ENCODE results near the gene FRMD7. TPM values are rescaled to one million over a fixed set of nuclear protein-coding genes. Genes with fewer than 3 reads are reported as not detected.

Gene FRMD7, protein sequence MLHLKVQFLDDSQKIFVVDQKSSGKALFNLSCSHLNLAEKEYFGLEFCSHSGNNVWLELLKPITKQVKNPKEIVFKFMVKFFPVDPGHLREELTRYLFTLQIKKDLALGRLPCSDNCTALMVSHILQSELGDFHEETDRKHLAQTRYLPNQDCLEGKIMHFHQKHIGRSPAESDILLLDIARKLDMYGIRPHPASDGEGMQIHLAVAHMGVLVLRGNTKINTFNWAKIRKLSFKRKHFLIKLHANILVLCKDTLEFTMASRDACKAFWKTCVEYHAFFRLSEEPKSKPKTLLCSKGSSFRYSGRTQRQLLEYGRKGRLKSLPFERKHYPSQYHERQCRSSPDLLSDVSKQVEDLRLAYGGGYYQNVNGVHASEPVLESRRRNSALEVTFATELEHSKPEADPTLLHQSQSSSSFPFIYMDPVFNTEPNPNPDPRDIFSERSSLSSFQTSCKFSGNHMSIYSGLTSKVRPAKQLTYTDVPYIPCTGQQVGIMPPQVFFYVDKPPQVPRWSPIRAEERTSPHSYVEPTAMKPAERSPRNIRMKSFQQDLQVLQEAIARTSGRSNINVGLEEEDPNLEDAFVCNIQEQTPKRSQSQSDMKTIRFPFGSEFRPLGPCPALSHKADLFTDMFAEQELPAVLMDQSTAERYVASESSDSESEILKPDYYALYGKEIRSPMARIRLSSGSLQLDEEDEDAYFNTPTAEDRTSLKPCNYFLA
- total RNA-seq = 1.1 and 1.5 TPM in 2 replicates

- Histone ChIP-seq H4K20me1 (ENCODE audit: insufficient read depth, low read length) (no peaks in the 10 kb centered on the region), H2AFZ (ENCODE audit: low read length) (no peak within 1 kb of the TSS)
- TF ChIP-seq, protein P1, sequence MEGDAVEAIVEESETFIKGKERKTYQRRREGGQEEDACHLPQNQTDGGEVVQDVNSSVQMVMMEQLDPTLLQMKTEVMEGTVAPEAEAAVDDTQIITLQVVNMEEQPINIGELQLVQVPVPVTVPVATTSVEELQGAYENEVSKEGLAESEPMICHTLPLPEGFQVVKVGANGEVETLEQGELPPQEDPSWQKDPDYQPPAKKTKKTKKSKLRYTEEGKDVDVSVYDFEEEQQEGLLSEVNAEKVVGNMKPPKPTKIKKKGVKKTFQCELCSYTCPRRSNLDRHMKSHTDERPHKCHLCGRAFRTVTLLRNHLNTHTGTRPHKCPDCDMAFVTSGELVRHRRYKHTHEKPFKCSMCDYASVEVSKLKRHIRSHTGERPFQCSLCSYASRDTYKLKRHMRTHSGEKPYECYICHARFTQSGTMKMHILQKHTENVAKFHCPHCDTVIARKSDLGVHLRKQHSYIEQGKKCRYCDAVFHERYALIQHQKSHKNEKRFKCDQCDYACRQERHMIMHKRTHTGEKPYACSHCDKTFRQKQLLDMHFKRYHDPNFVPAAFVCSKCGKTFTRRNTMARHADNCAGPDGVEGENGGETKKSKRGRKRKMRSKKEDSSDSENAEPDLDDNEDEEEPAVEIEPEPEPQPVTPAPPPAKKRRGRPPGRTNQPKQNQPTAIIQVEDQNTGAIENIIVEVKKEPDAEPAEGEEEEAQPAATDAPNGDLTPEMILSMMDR (IDR thresholded peaks at IDR 0.05; ENCODE audit: extremely low read depth, low read depth, low read length) = no peak
Measured at GRCh38 chrX:132127743-132128142, at the start of gene FRMD7. FRMD7 (minus strand) TSS chrX:132128020; CDS start chrX:132127844, 176 bp downstream.

GRCh38 chrX:132173647-132174046 is 45.8 kb upstream of the FRMD7 start:
- Histone ChIP-seq H3K27me3 (ENCODE audit: insufficient read depth, low read length) (peaks cover 21% of the 10 kb centered on the region), H2AFZ (ENCODE audit: low read length) (no peak overlapping the region)

More at GRCh38 chrX:132127743-132128142, at the start of gene FRMD7:
- no peak within 1 kb of the TSS for H3K4me2 ChIP-seq (ENCODE audit: insufficient read depth, low read length)
- no peaks in the 10 kb centered on the region for H3K36me3 ChIP-seq (ENCODE audit: insufficient read depth, low read length)
- peaks cover 15% of the 10 kb centered on the region for H3K27me3 ChIP-seq (ENCODE audit: insufficient read depth, low read length)
- no peak for DNase-seq (ENCODE audit: insufficient read length, low spot score, missing footprints)
- no peaks in the 10 kb centered on the region for H3K4me1 ChIP-seq (ENCODE audit: insufficient read depth, low read length)
- H3K79me2 ChIP-seq (ENCODE audit: insufficient read depth, low read length) = no peaks in the 10 kb centered on the region
- H3K27ac ChIP-seq (ENCODE audit: low read depth, low read length) = no peak within 1 kb of the TSS
- no peak within 1 kb of the TSS for H3K4me3 ChIP-seq (ENCODE audit: insufficient read depth, low read length)
- no peaks in the 10 kb centered on the region for H3K9me3 ChIP-seq (ENCODE audit: low read depth, low read length)

GRCh38 chrX:132171881-132172280 is 44.1 kb upstream of the FRMD7 start:
- H3K4me1 ChIP-seq (ENCODE audit: insufficient read depth, low read length) = no peaks in the 10 kb centered on the region
- TF ChIP-seq, protein P1 (IDR thresholded peaks at IDR 0.05; ENCODE audit: extremely low read depth, low read depth, low read length) = no peak
- no peaks in the 10 kb centered on the region for H3K36me3 ChIP-seq (ENCODE audit: insufficient read depth, low read length)
- no peak overlapping the region for H3K27ac ChIP-seq (ENCODE audit: low read depth, low read length)
- H3K9me3 ChIP-seq (ENCODE audit: low read depth, low read length) = no peaks in the 10 kb centered on the region
- no peak overlapping the region for H2AFZ ChIP-seq (ENCODE audit: low read length)
- DNase-seq (ENCODE audit: insufficient read length, low spot score, missing footprints) = no peak
- no peaks in the 10 kb centered on the region for H3K79me2 ChIP-seq (ENCODE audit: insufficient read depth, low read length)
- no peaks in the 10 kb centered on the region for H4K20me1 ChIP-seq (ENCODE audit: insufficient read depth, low read length)
- H3K27me3 ChIP-seq (ENCODE audit: insufficient read depth, low read length) = peaks cover 17% of the 10 kb centered on the region
- no peak overlapping the region for H3K4me2 ChIP-seq (ENCODE audit: insufficient read depth, low read length)
- H3K4me3 ChIP-seq (ENCODE audit: insufficient read depth, low read length) = no peak overlapping the region

More at GRCh38 chrX:132173647-132174046, 45.8 kb upstream of the FRMD7 start:
- TF ChIP-seq, protein P1 (IDR thresholded peaks at IDR 0.05; ENCODE audit: extremely low read depth, low read depth, low read length) = no peak
- H3K4me1 ChIP-seq (ENCODE audit: insufficient read depth, low read length) = no peaks in the 10 kb centered on the region
- no peak overlapping the region for H3K27ac ChIP-seq (ENCODE audit: low read depth, low read length)
- no peaks in the 10 kb centered on the region for H3K9me3 ChIP-seq (ENCODE audit: low read depth, low read length)
- no peaks in the 10 kb centered on the region for H3K79me2 ChIP-seq (ENCODE audit: insufficient read depth, low read length)
- H4K20me1 ChIP-seq (ENCODE audit: insufficient read depth, low read length) = no peaks in the 10 kb centered on the region
- H3K4me3 ChIP-seq (ENCODE audit: insufficient read depth, low read length) = no peak overlapping the region
- no peak for DNase-seq (ENCODE audit: insufficient read length, low spot score, missing footprints)
- no peak overlapping the region for H3K4me2 ChIP-seq (ENCODE audit: insufficient read depth, low read length)
- H3K36me3 ChIP-seq (ENCODE audit: insufficient read depth, low read length) = no peaks in the 10 kb centered on the region

DNA sequence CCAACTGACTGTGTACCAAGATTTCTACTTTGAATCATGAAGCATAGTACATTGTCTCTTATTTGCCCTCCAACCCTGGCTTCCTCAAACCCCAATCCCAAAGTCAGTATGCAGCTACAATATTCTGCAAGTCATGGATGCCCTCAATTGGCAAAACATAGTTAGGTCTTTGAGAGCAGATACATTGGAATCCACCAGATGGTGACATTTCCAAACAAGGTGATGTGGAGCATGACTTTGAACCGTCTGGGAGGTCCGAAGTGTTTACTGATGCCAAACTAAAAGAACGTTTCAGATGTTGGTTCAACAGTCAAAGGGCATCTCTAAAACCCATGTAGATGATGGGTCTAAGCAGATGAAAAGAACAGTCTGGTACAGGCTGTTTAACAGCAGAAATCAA is 43.7 kb upstream of the FRMD7 start:
- Histone ChIP-seq H3K27ac (ENCODE audit: low read depth, low read length) (no peak overlapping the region), H3K4me2 (ENCODE audit: insufficient read depth, low read length) (no peak overlapping the region), H2AFZ (ENCODE audit: low read length) (no peak overlapping the region), H3K4me1 (ENCODE audit: insufficient read depth, low read length) (no peaks in the 10 kb centered on the region), H3K79me2 (ENCODE audit: insufficient read depth, low read length) (no peaks in the 10 kb centered on the region), H3K27me3 (ENCODE audit: insufficient read depth, low read length) (peaks cover 14% of the 10 kb centered on the region), H4K20me1 (ENCODE audit: insufficient read depth, low read length) (no peaks in the 10 kb centered on the region), H3K36me3 (ENCODE audit: insufficient read depth, low read length) (no peaks in the 10 kb centered on the region), H3K9me3 (ENCODE audit: low read depth, low read length) (no peaks in the 10 kb centered on the region), H3K4me3 (ENCODE audit: insufficient read depth, low read length) (no peak overlapping the region)
- TF ChIP-seq, protein P1 (IDR thresholded peaks at IDR 0.05; ENCODE audit: extremely low read depth, low read depth, low read length) = no peak
- no peak for DNase-seq (ENCODE audit: insufficient read length, low spot score, missing footprints)

Data from osteoblast (primary cell).